Endothelial cell of umbilical vein (primary cell): ENCODE measurements around the gene INTS1. TPM values are rescaled to one million over a fixed set of nuclear protein-coding genes. Genes with fewer than 3 reads are reported as not detected.

Experiments used
- BruUV-seq: library from RNA; stranded (reverse); fragments of 400-500 nt; replicated peaks from 2 replicates; lab custom pipeline; 2021; lab: Mats Ljungman, UMichigan
- CTCF ChIA-PET: fragments of 300-600, 350-600 bp; sonication (Branson Sonifier 250); formaldehyde crosslinking; loops from one replicate; lab custom pipeline; 2021; ENCODE audit warnings: antibody characterized with exemption, inconsistent platforms; lab: Charles Lee
- POLR2A ChIA-PET: fragments of 300-600, 350-600 bp; sonication (Branson Sonifier 250); formaldehyde crosslinking; loops from one replicate; lab custom pipeline; 2021; ENCODE audit warnings: antibody characterized with exemption, inconsistent platforms; lab: Charles Lee
- DNase-seq: peaks from one replicate; pipeline ENCODE4 v3.0.0-alpha.2; 2011; ENCODE audit warnings: low read depth, low spot score
- FAIRE-seq: peaks from 2 replicates; lab custom pipeline; 2011; peaks lifted over from hg19 to GRCh38; lab: Jason Lieb, UNC
- H2AFZ ChIP-seq: 2 replicates; pipeline ENCODE4 v1.6.0; 2012; ENCODE audit warnings: low read depth, low read length, control low read depth, inconsistent platforms
- H3K27ac ChIP-seq: 2 replicates; pipeline ENCODE4 v1.5.1; 2011; ENCODE audit warnings: low read depth, mild to moderate bottlenecking, control low read depth, low read length, moderate library complexity; ENCODE audit not compliant: insufficient read depth
- H3K27me3 ChIP-seq, 2 experiments: 2 replicates each; pipeline versions ENCODE4 v1.6.0 to v1.6.1; 2011; ENCODE audit warnings: low read length in 2 of 2, mixed read lengths in 1 of 2; ENCODE audit not compliant: control insufficient read depth in 2 of 2, insufficient read depth in 2 of 2
- H3K36me3 ChIP-seq, 2 experiments: 2 replicates in 1 of 2; 3 replicates in 1 of 2; pipeline ENCODE4 v1.5.1; 2011; ENCODE audit warnings: low read length in 2 of 2, mild to moderate bottlenecking in 1 of 2, moderate library complexity in 1 of 2; ENCODE audit not compliant: control insufficient read depth in 2 of 2, insufficient read depth in 2 of 2; ENCODE audit errors: extremely low read depth in 1 of 2
- H3K4me1 ChIP-seq: 3 replicates; pipeline ENCODE4 v1.5.1; 2011; ENCODE audit warnings: mild to moderate bottlenecking, low read length; ENCODE audit not compliant: control insufficient read depth, insufficient read depth; ENCODE audit errors: extremely low read depth
- H3K4me2 ChIP-seq: 2 replicates; pipeline ENCODE4 v1.6.1; 2011; ENCODE audit warnings: low read length, control low read depth, mixed read lengths; ENCODE audit not compliant: insufficient read depth
- H3K4me3 ChIP-seq, 3 experiments: fragments of 200-600 bp in 1 of 3; sonication (generic), shearing (Covaris generic) in 1 of 3; replicated peaks in 1 of 3; 2 replicates each; pipeline ENCODE4 v1.5.1; 2011 to 2016; ENCODE audit warnings: control low read depth in 3 of 3, low read length in 3 of 3, mild to moderate bottlenecking in 2 of 3, inconsistent platforms in 1 of 3, low read depth in 1 of 3, moderate library complexity in 1 of 3; ENCODE audit not compliant: insufficient read depth in 1 of 3
- H3K79me2 ChIP-seq: 2 replicates; pipeline ENCODE4 v1.6.0; 2012; ENCODE audit warnings: low read length, inconsistent platforms; ENCODE audit not compliant: control insufficient read depth, insufficient read depth
- H3K9ac ChIP-seq: replicated peaks from 2 replicates; pipeline ENCODE3; 2011; ENCODE audit warnings: low read length, control low read depth; ENCODE audit not compliant: insufficient read depth; ENCODE audit errors: extremely low read depth
- H3K9me1 ChIP-seq: replicated peaks from 3 replicates; pipeline ENCODE4 v1.6.0; 2011; ENCODE audit warnings: mild to moderate bottlenecking, low read length; ENCODE audit not compliant: control insufficient read depth, insufficient read depth; ENCODE audit errors: extremely low read depth
- H3K9me3 ChIP-seq: replicated peaks from 2 replicates; pipeline ENCODE4 v1.5.1; 2012; ENCODE audit warnings: low read length, inconsistent platforms; ENCODE audit not compliant: control insufficient read depth, insufficient read depth
- H4K20me1 ChIP-seq: replicated peaks from 2 replicates; pipeline ENCODE3; 2011; ENCODE audit warnings: mild to moderate bottlenecking, low read length; ENCODE audit not compliant: control insufficient read depth, insufficient read depth; ENCODE audit errors: extremely low read depth
- EZH2 ChIP-seq: IDR thresholded peaks from 2 replicates; pipeline ENCODE4 v1.6.1; 2012; ENCODE audit warnings: borderline replicate concordance, low read depth, mild to moderate bottlenecking, moderate library complexity, low read length, inconsistent platforms; ENCODE audit not compliant: severe bottlenecking
- FOS ChIP-seq: IDR thresholded peaks from 2 replicates; pipeline ENCODE4 v1.6.1; 2011; ENCODE audit warnings: mild to moderate bottlenecking, low read length, moderate library complexity, borderline replicate concordance; ENCODE audit not compliant: insufficient read depth
- GATA2 ChIP-seq: IDR thresholded peaks from 2 replicates; pipeline ENCODE4 v1.7.0; 2011; ENCODE audit warnings: low read depth, mild to moderate bottlenecking, moderate library complexity, mixed read lengths, low read length; ENCODE audit not compliant: insufficient read length, insufficient read depth
- JUN ChIP-seq: IDR thresholded peaks from 2 replicates; pipeline ENCODE4 v1.6.1; 2011; ENCODE audit warnings: borderline replicate concordance, low read depth; ENCODE audit not compliant: insufficient read length, insufficient read depth
- MYC ChIP-seq: IDR thresholded peaks from one replicate; pipeline ENCODE4 v1.6.1; 2011; ENCODE audit warnings: mild to moderate bottlenecking, low read depth, low read length
- POLR2A ChIP-seq: IDR thresholded peaks from 2 replicates; pipeline ENCODE4 v1.6.1; 2012; ENCODE audit warnings: low read depth, mild to moderate bottlenecking, control low read depth, low read length
- POLR2AphosphoS5 ChIP-seq: IDR thresholded peaks from 2 replicates; pipeline ENCODE4 v1.6.1; 2012; ENCODE audit warnings: low read depth, mild to moderate bottlenecking, control low read depth, low read length, moderate library complexity; ENCODE audit not compliant: insufficient read depth
- dilution Hi-C: fragments of 300-500 bp; cut with MboI; formaldehyde crosslinking; loops from one replicate; pipeline ENCODE4 v1.15.0; 2019; ENCODE audit warnings: low sequenced_read_pairs; ENCODE audit not compliant: extremely low pct_ligation_motif_present
- intact Hi-C: fragments of 100-400 bp; cut with micrococcal nuclease; formaldehyde crosslinking; loops from one replicate; pipeline ENCODE4 v1.10.0; 2022
- polyA plus RNA-seq, 4 experiments: library from polyadenylated mRNA; depleted of rRNA in 3 of 4; stranded (reverse) in 3 of 4; unstranded in 1 of 4; fragments of >200 nt; gene quantifications; 2 replicates each; pipeline versions ENCODE4 v1.2.1 to v1.2.3, GENCODE V29; 2011 to 2012; ENCODE audit warnings: missing spikeins in 1 of 4
- total RNA-seq: library from RNA; stranded (reverse); gene quantifications from 2 replicates; pipeline ENCODE4 v1.2.3, GENCODE V29; 2021
- TF ChIP-seq, protein P1 (sequence below): IDR thresholded peaks from 2 replicates; pipeline ENCODE4 v1.6.1; 2011; ENCODE audit not compliant: insufficient read depth, insufficient read length
- TF ChIP-seq, protein P2 (sequence below), 2 donors: IDR thresholded peaks; 1 replicate in 1 of 2; 2 replicates in 1 of 2; pipeline ENCODE4 v1.5.1; 2011; ENCODE audit warnings: low read length in 2 of 2, mild to moderate bottlenecking in 2 of 2, moderate library complexity in 2 of 2, control low read depth in 1 of 2, inconsistent platforms in 1 of 2, low read depth in 1 of 2; ENCODE audit not compliant: insufficient read depth in 1 of 2; ENCODE audit errors: extremely low read depth in 1 of 2

Gene INTS1
- total and polyA plus RNA-seq, 2 donors (not counting 3 experiments of a cell fraction or from before 2014, with no cell fraction given), result 57.8 to 116 TPM

DNA sequence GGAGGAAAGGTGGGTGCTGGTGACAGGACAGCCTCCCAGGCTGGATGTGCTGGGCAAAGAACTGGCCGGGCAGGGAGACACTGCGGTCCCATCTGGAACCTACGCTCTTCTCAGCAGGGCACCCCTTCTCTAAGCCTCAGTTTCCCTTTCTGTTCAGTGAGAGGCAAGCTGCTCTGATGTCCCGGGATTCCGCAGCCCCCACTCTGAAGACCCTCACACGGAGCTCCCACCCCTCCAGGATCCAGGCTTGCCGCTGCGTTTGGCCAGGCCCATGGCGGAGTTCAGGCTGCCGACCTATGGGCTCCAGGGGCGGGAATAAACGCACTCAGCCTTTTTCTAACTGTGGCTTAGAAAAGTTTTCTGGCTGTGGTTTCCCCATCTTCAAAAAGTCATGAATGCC is 10.2 kb upstream of the INTS1 start:
- BruUV-seq, result no TSS peak
- no peak for TF ChIP-seq POLR2AphosphoS5
- no peak for TF ChIP-seq FOS
- no peak for TF ChIP-seq GATA2
- TF ChIP-seq, protein P1, sequence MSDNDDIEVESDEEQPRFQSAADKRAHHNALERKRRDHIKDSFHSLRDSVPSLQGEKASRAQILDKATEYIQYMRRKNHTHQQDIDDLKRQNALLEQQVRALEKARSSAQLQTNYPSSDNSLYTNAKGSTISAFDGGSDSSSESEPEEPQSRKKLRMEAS, result no peak
- no peak for TF ChIP-seq POLR2A
- no peak for TF ChIP-seq MYC
- no peak for TF ChIP-seq EZH2
- TF ChIP-seq, protein P2, sequence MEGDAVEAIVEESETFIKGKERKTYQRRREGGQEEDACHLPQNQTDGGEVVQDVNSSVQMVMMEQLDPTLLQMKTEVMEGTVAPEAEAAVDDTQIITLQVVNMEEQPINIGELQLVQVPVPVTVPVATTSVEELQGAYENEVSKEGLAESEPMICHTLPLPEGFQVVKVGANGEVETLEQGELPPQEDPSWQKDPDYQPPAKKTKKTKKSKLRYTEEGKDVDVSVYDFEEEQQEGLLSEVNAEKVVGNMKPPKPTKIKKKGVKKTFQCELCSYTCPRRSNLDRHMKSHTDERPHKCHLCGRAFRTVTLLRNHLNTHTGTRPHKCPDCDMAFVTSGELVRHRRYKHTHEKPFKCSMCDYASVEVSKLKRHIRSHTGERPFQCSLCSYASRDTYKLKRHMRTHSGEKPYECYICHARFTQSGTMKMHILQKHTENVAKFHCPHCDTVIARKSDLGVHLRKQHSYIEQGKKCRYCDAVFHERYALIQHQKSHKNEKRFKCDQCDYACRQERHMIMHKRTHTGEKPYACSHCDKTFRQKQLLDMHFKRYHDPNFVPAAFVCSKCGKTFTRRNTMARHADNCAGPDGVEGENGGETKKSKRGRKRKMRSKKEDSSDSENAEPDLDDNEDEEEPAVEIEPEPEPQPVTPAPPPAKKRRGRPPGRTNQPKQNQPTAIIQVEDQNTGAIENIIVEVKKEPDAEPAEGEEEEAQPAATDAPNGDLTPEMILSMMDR (IDR thresholded peaks at IDR 0.05; ENCODE audit: extremely low read depth in 1 of 2, insufficient read depth in 1 of 2, low read depth in 1 of 2, low read length in 2 of 2), result no peak
- TF ChIP-seq JUN, result no peak
- dilution Hi-C loops, result no loop called here
- no peak for DNase-seq
- Histone ChIP-seq H3K27me3 (no peaks in the 10 kb centered on the region), H3K79me2 (no peaks in the 10 kb centered on the region), H3K9me1 (no peaks in the 10 kb centered on the region), H3K4me1 (peaks cover 9% of the 10 kb centered on the region), H3K4me3 (no peak overlapping the region), H3K27ac (no peak overlapping the region), H3K9ac (no peak overlapping the region), H3K9me3 (no peaks in the 10 kb centered on the region), H4K20me1 (no peaks in the 10 kb centered on the region), H2AFZ (no peak overlapping the region), H3K36me3 (no peaks in the 10 kb centered on the region), H3K4me2 (no peak overlapping the region)
- intact Hi-C loops, result no loop called here
- ChIA-PET POLR2A (no interaction called here), CTCF (interaction anchor here (1.2 kb wide), 1 partner anchor 18 kb away, joined by 3 read pairs; no protein-coding TSS in a partner anchor)
- FAIRE-seq, result no peak
